ENCODE measurements around the gene FMO5.
"Not testable (repeated sequence)": the region's sequence is repeated elsewhere in the genome, so short reads cannot be mapped to it uniquely, and the experiment has no call there.

FMO5 gene

GRCh38 chr1:147204080-147204479 is 21.1 kb downstream of the FMO5 start:
- no peak for DNase-seq

GRCh38 chr1:147202576-147202975 is 22.6 kb downstream of the FMO5 start:
- no peak for DNase-seq

GRCh38 chr1:147201786-147202185 is 23.4 kb downstream of the FMO5 start:
- DNase-seq: no peak

- no peak for DNase-seq
Observed at GRCh38 chr1:147201276-147201675, 23.9 kb downstream of the FMO5 start.

- DNase-seq: not testable (repeated sequence)
Observed at GRCh38 chr1:147197324-147197723, 27.8 kb downstream of the FMO5 start.

- peak; percentile 21 for DNase-seq
Observed at GRCh38 chr1:147189514-147189913, 35.6 kb downstream of the FMO5 start.

- DNase-seq: peak; percentile 91
Observed at GRCh38 chr1:147185432-147185831, 39.7 kb downstream of the FMO5 start.

- no peak for DNase-seq
Observed at GRCh38 chr1:147177611-147178380, 47.3 kb downstream of the FMO5 start.

GRCh38 chr1:147172168-147173016 is 52.7 kb downstream of the FMO5 start, which contains the start of gene PRKAB2:
Gene PRKAB2 (minus strand): TSS chr1:147172470. CDS start chr1:147172144, 326 bp downstream.
- DNase-seq: peak; percentile 98

- peak; percentile 52 for DNase-seq
Observed at GRCh38 chr1:147171399-147172167, 53.6 kb downstream of the FMO5 start.

- DNase-seq: no peak
Observed at GRCh38 chr1:147169840-147170674, 55.1 kb downstream of the FMO5 start.

GRCh38 chr1:147169171-147169570 is 56.0 kb downstream of the FMO5 start:
- DNase-seq: no peak

GRCh38 chr1:147168626-147169058 is 56.5 kb downstream of the FMO5 start:
- DNase-seq: peak; percentile 46

GRCh38 chr1:147167365-147167764 is 57.8 kb downstream of the FMO5 start:
- no peak for DNase-seq

- no peak for DNase-seq
Observed at GRCh38 chr1:147163019-147163418, 62.1 kb downstream of the FMO5 start.

- DNase-seq: no peak
Observed at GRCh38 chr1:147162093-147162492, 63.0 kb downstream of the FMO5 start.

GRCh38 chr1:147157116-147157515 is 68.0 kb downstream of the FMO5 start:
- not testable (repeated sequence) for DNase-seq

GRCh38 chr1:147156642-147157041 is 68.5 kb downstream of the FMO5 start:
- DNase-seq: peak; percentile 5

GRCh38 chr1:147152772-147153171 is 72.4 kb downstream of the FMO5 start:
- DNase-seq: no peak

GRCh38 chr1:147151244-147151643 is 73.9 kb downstream of the FMO5 start:
- DNase-seq: no peak

GRCh38 chr1:147142886-147143285 is 82.3 kb downstream of the FMO5 start:
- no peak for DNase-seq

Data from DMS53 (cell line).